H9 (cell line): ENCODE data around the gene SLC46A3. TPM values are rescaled to one million over a fixed set of nuclear protein-coding genes. Genes with fewer than 3 reads are reported as not detected.

Experiments used
- DNase-seq: peaks from one replicate; pipeline ENCODE4 v3.0.0-alpha.2; 2017
- H2AFZ ChIP-seq: one replicate; pipeline ENCODE4 v1.6.1; 2013; ENCODE audit warnings: mild to moderate bottlenecking, low read length, control low read depth, moderate library complexity
- H2AK5ac ChIP-seq: 2 replicates; pipeline ENCODE4 v1.6.1; 2013; ENCODE audit warnings: low read length, control low read depth, mixed read lengths; ENCODE audit not compliant: insufficient read length
- H2BK120ac ChIP-seq: one replicate; pipeline ENCODE4 v1.6.1; 2013; ENCODE audit warnings: low read depth, mild to moderate bottlenecking, low read length, control low read depth, inconsistent platforms; ENCODE audit not compliant: poor library complexity, severe bottlenecking
- H2BK12ac ChIP-seq: 2 replicates; pipeline ENCODE4 v1.6.1; 2013; ENCODE audit warnings: low read length, control low read depth, mixed read lengths, low read depth; ENCODE audit not compliant: insufficient read length
- H2BK15ac ChIP-seq: 2 replicates; pipeline ENCODE4 v1.6.1; 2013; ENCODE audit warnings: low read depth, low read length, control low read depth
- H2BK20ac ChIP-seq: one replicate; pipeline ENCODE4 v1.6.1; 2013; ENCODE audit warnings: low read depth, mild to moderate bottlenecking, low read length, control low read depth, inconsistent platforms; ENCODE audit not compliant: poor library complexity, severe bottlenecking
- H2BK5ac ChIP-seq: 2 replicates; pipeline ENCODE4 v1.6.1; 2013; ENCODE audit warnings: low read length, control low read depth, mixed read lengths; ENCODE audit not compliant: insufficient read length
- H3K14ac ChIP-seq: 2 replicates; pipeline ENCODE4 v1.6.1; 2013; ENCODE audit warnings: low read length, control low read depth; ENCODE audit not compliant: insufficient read depth
- H3K18ac ChIP-seq: 2 replicates; pipeline ENCODE4 v1.6.1; 2013; ENCODE audit warnings: low read depth, mild to moderate bottlenecking, mixed read lengths, low read length, control low read depth; ENCODE audit not compliant: insufficient read length
- H3K23ac ChIP-seq: 2 replicates; pipeline ENCODE4 v1.6.1; 2013; ENCODE audit warnings: low read length, control low read depth, mixed read lengths, low read depth; ENCODE audit not compliant: insufficient read length
- H3K23me2 ChIP-seq: 2 replicates; pipeline ENCODE4 v1.6.1; 2013; ENCODE audit warnings: low read depth, mild to moderate bottlenecking, mixed read lengths, low read length, control low read depth; ENCODE audit not compliant: insufficient read length, poor library complexity, severe bottlenecking
- H3K27ac ChIP-seq: 2 replicates; pipeline ENCODE4 v1.5.1; 2013; ENCODE audit warnings: low read length, control low read depth, mixed read lengths, low read depth; ENCODE audit not compliant: insufficient read length
- H3K27me3 ChIP-seq: 2 replicates; pipeline ENCODE4 v1.6.1; 2013; ENCODE audit warnings: low read length, control low read depth, inconsistent platforms; ENCODE audit not compliant: insufficient read depth
- H3K4ac ChIP-seq: 2 replicates; pipeline ENCODE4 v1.6.1; 2013; ENCODE audit warnings: low read depth, mild to moderate bottlenecking, control low read depth, inconsistent platforms, low read length, moderate library complexity
- H3K4me1 ChIP-seq: 2 replicates; pipeline ENCODE4 v1.6.1; 2013; ENCODE audit warnings: low read length, control low read depth, inconsistent platforms; ENCODE audit not compliant: insufficient read depth
- H3K4me2 ChIP-seq: 2 replicates; pipeline ENCODE4 v1.6.1; 2013; ENCODE audit warnings: low read length, control low read depth, mixed read lengths; ENCODE audit not compliant: insufficient read length, insufficient read depth
- H3K56ac ChIP-seq: 2 replicates; pipeline ENCODE4 v1.6.1; 2013; ENCODE audit warnings: low read depth, mild to moderate bottlenecking, mixed read lengths, low read length, control low read depth; ENCODE audit not compliant: insufficient read length
- H3K79me1 ChIP-seq: 2 replicates; pipeline ENCODE4 v1.6.1; 2013; ENCODE audit warnings: low read depth, mild to moderate bottlenecking, moderate library complexity, low read length, control low read depth, inconsistent platforms; ENCODE audit not compliant: insufficient read depth, poor library complexity, severe bottlenecking
- H3K79me2 ChIP-seq: 2 replicates; pipeline ENCODE4 v1.6.1; 2013; ENCODE audit warnings: low read length, control low read depth, inconsistent platforms; ENCODE audit not compliant: insufficient read depth
- H3K9ac ChIP-seq: 2 replicates; pipeline ENCODE4 v1.6.1; 2013; ENCODE audit warnings: low read length, control low read depth, mixed read lengths; ENCODE audit not compliant: insufficient read length; ENCODE audit errors: extremely low read depth
- H3K9me3 ChIP-seq: one replicate; pipeline ENCODE4 v1.6.1; 2013; ENCODE audit warnings: low read depth, low read length, inconsistent platforms; ENCODE audit not compliant: control insufficient read depth
- H3T11ph ChIP-seq: one replicate; pipeline ENCODE4 v1.6.1; 2013; ENCODE audit warnings: mild to moderate bottlenecking, low read length, control low read depth, inconsistent platforms
- H4K20me1 ChIP-seq: one replicate; pipeline ENCODE4 v1.6.1; 2013; ENCODE audit not compliant: control insufficient read depth, insufficient read length, insufficient read depth
- H4K5ac ChIP-seq: 2 replicates; pipeline ENCODE4 v1.6.1; 2013; ENCODE audit warnings: low read depth, mild to moderate bottlenecking, mixed read lengths, low read length, control low read depth; ENCODE audit not compliant: insufficient read length
- H4K8ac ChIP-seq: replicated peaks from 2 replicates; pipeline ENCODE4 v1.6.1; 2013; ENCODE audit warnings: low read length, control low read depth, mixed read lengths, low read depth; ENCODE audit not compliant: insufficient read length
- H4K91ac ChIP-seq: 2 replicates; pipeline ENCODE4 v1.6.1; 2013; ENCODE audit warnings: low read depth, mild to moderate bottlenecking, moderate library complexity, mixed read lengths, low read length, control low read depth; ENCODE audit not compliant: insufficient read length
- H3K27ac Mint-ChIP-seq, 3 experiments: 2 replicates in 2 of 3; 3 replicates in 1 of 3; pipeline ENCODE4 v1.8.0; 2020 to 2021; ENCODE audit warnings: mixed read lengths in 3 of 3, mild to moderate bottlenecking in 1 of 3, moderate library complexity in 1 of 3
- H3K27me3 Mint-ChIP-seq: 2 replicates; pipeline ENCODE4 v1.8.0; 2021; ENCODE audit warnings: low read depth, mild to moderate bottlenecking, moderate library complexity, mixed read lengths
- H3K36me3 Mint-ChIP-seq, 3 experiments: 2 replicates in 2 of 3; 3 replicates in 1 of 3; pipeline ENCODE4 v1.8.0; 2020 to 2021; ENCODE audit warnings: low read depth in 3 of 3, mixed read lengths in 3 of 3; ENCODE audit not compliant: insufficient read depth in 1 of 3
- H3K4me1 Mint-ChIP-seq, 2 experiments: 2 replicates each; pipeline ENCODE4 v1.8.0; 2020; ENCODE audit warnings: mixed read lengths in 2 of 2
- H3K4me3 Mint-ChIP-seq, 2 experiments: 2 replicates in 1 of 2; 3 replicates in 1 of 2; pipeline ENCODE4 v1.8.0; 2020 to 2021; ENCODE audit warnings: mild to moderate bottlenecking in 2 of 2, mixed read lengths in 2 of 2, moderate library complexity in 1 of 2
- H3K9me3 Mint-ChIP-seq, 2 experiments: 2 replicates in 1 of 2; 3 replicates in 1 of 2; pipeline ENCODE4 v1.8.0; 2020; ENCODE audit warnings: mild to moderate bottlenecking in 2 of 2, mixed read lengths in 2 of 2, moderate library complexity in 1 of 2
- WGBS: extraction: QIAGEN DNeasy Blood & Tissue Kit; methylation state at CpG from one replicate; pipeline ENCODE4 v1.1.7; 2013; ENCODE audit warnings: missing lambda C conversion rate, low lambda C conversion rate, mixed read lengths; ENCODE audit not compliant: insufficient read length; ENCODE audit errors: extremely low coverage; 5-methylcytosine and 5-hydroxymethylcytosine counted together
- total RNA-seq: library from RNA; stranded (reverse); gene quantifications from 2 replicates; pipeline ENCODE4 v1.2.1, GENCODE V29; 2021
- TF ChIP-seq, protein P1 (sequence below): fragments of 200-600 bp; sonication (generic); conservative IDR thresholded peaks from 3 replicates; pipeline ENCODE4 v1.8.0; 2021; ENCODE audit warnings: antibody characterized with exemption, mild to moderate bottlenecking

SLC46A3 gene
- total RNA-seq, 1 experiment from 2014 or later: 0.26 TPM

DNA sequence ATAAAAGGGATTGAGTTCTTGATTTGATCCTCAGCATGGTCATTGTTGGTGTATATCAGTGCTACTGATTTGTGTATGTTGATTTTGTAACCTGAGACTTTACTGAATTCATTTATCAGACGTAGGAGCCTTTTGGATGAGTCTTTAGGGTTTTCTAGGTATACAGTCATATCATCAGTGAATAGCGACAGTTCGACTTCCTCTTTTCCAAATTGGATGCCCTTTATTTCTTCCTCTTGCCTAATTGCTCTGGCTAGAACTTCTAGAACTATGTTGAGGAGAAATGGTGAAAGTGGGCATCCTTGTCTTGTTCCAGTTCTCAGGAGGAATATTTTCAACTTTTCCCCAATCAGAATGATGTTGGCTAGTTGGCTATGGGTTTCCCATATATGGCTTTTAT, 32.9 kb downstream of the SLC46A3 start:
- no peak for DNase-seq
- peaks cover 4% of the 10 kb centered on the region; the same call in 1 of the 2 replicates for H3K4me1 ChIP-seq
- H3T11ph ChIP-seq: no peak overlapping the region
- H2BK5ac ChIP-seq: no peak overlapping the region
- H4K91ac ChIP-seq: no peak overlapping the region
- H3K79me2 ChIP-seq: no peaks in the 10 kb centered on the region
- peaks cover 10 to 17% of the 10 kb centered on the region in 2 experiments for H3K4me1 Mint-ChIP-seq
- H3K27me3 ChIP-seq: no peaks in the 10 kb centered on the region
- no peak overlapping the region for H3K9ac ChIP-seq
- no peak overlapping the region for H4K8ac ChIP-seq
- H3K4ac ChIP-seq: no peak overlapping the region
- H2BK120ac ChIP-seq: no peak overlapping the region
- H3K27me3 Mint-ChIP-seq: no peaks in the 10 kb centered on the region
- no peak overlapping the region for H3K23ac ChIP-seq
- peaks cover 11 to 12% of the 10 kb centered on the region in 2 experiments for H3K9me3 Mint-ChIP-seq
- TF ChIP-seq, protein P1, sequence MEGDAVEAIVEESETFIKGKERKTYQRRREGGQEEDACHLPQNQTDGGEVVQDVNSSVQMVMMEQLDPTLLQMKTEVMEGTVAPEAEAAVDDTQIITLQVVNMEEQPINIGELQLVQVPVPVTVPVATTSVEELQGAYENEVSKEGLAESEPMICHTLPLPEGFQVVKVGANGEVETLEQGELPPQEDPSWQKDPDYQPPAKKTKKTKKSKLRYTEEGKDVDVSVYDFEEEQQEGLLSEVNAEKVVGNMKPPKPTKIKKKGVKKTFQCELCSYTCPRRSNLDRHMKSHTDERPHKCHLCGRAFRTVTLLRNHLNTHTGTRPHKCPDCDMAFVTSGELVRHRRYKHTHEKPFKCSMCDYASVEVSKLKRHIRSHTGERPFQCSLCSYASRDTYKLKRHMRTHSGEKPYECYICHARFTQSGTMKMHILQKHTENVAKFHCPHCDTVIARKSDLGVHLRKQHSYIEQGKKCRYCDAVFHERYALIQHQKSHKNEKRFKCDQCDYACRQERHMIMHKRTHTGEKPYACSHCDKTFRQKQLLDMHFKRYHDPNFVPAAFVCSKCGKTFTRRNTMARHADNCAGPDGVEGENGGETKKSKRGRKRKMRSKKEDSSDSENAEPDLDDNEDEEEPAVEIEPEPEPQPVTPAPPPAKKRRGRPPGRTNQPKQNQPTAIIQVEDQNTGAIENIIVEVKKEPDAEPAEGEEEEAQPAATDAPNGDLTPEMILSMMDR: no peak
- no peaks in the 10 kb centered on the region for H3K79me1 ChIP-seq
- H2AK5ac ChIP-seq: no peak overlapping the region
- H3K14ac ChIP-seq: no peak overlapping the region
- no peak overlapping the region for H2BK20ac ChIP-seq
- H3K36me3 Mint-ChIP-seq: peaks cover 0 to 15% (median 3%) of the 10 kb centered on the region in 3 experiments; a peak in 3 of 7 replicates
- H2BK12ac ChIP-seq: no peak overlapping the region
- no peak overlapping the region for H3K4me2 ChIP-seq
- no peaks in the 10 kb centered on the region for H3K23me2 ChIP-seq
- no peak overlapping the region for H3K56ac ChIP-seq
- H4K20me1 ChIP-seq: no peaks in the 10 kb centered on the region
- no peak overlapping the region for H2BK15ac ChIP-seq
- no peak overlapping the region for H4K5ac ChIP-seq
- no CpG with 5 or more reads among the region's 3 CpGs for WGBS
- no peak overlapping the region for H3K27ac Mint-ChIP-seq
- no peak overlapping the region for H3K27ac ChIP-seq
- H3K18ac ChIP-seq: no peak overlapping the region
- no peaks in the 10 kb centered on the region for H3K9me3 ChIP-seq
- H2AFZ ChIP-seq: no peak overlapping the region
- H3K4me3 Mint-ChIP-seq: no peak overlapping the region
